HG03196 (cell line): ENCODE data around the gene SMYD2.

Source experiments
- ATAC-seq: cut with Tn5 transposase; IDR thresholded peaks from one replicate; pipeline ENCODE4 v1.9.1; 2021; ENCODE audit not compliant: unreplicated experiment

SMYD2 gene

GRCh38 chr1:214300149-214300780 is 19.3 kb downstream of the SMYD2 start:
- ATAC-seq = no peak

DNA sequence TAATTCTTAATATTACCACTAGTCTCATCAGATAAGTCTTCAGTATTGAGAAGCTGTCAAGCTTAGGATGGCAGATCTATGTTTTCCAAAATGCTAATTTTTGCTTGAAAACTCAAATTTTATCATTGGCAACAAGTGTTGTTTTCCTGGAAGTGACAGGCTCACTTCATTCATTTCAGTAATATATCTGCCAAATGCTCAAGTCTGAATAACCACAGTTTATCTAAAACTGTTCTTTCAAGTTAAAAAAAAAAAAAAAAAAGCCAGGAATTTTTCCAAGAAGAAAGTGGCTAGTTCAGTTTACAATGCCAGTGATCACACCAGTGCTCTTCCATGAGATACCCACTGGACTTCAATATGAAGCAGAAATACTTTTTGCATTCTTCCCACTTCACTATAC is 20.6 kb downstream of the SMYD2 start:
- ATAC-seq = no peak

GRCh38 chr1:214303141-214303930 is 22.4 kb downstream of the SMYD2 start:
- no peak for ATAC-seq

DNA sequence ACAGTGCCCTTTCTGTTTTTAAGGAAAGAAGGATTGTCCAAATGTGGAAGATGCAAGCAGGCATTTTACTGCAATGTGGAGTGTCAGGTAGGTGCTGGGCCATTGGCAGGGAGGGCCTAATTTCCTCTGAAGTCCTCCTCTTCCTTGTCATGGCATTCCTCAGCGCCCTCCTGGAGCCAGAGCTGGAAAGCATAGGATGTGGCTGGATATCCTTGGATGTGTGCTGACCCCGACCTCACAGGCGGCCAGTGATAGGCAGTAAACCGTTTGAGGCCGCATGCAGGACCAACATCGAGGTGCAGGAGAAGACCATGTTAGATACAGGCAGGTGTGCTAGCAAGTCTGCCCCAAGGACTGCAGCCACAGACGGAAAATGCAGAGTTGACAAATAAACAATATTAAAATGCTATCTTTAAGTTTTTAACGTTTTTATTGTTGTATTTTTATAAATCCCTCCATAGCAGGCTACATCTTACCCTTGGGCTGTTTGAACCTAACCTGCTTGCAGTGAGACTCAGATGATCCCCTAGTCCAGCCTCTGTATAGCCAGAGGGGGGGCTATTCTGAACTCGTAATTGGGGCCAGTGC is 24.3 kb downstream of the SMYD2 start:
- ATAC-seq = no peak

- no peak for ATAC-seq
Measured at GRCh38 chr1:214306269-214306668, 25.3 kb downstream of the SMYD2 start.

DNA sequence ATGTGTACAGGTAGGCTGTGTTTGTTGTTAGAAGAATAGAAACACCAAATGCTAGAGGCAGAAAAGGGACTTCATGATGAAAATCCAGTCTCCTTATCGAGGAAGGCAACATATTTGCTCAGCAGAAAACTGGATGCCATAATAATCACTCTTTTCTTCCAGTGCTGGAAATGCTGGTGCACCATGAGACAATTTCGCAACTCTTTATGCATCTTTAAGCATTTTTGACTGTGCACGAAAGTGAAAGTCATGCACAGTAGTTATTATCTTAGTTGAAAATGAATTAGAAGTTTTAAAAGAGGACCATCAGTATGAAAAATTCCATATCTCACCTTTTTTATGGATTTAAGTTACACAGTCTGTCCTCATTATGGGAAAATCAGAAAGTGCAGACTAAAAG is 29.1 kb downstream of the SMYD2 start:
- no peak for ATAC-seq

GRCh38 chr1:214310777-214311690 is 30.1 kb downstream of the SMYD2 start:
- ATAC-seq = no peak

DNA sequence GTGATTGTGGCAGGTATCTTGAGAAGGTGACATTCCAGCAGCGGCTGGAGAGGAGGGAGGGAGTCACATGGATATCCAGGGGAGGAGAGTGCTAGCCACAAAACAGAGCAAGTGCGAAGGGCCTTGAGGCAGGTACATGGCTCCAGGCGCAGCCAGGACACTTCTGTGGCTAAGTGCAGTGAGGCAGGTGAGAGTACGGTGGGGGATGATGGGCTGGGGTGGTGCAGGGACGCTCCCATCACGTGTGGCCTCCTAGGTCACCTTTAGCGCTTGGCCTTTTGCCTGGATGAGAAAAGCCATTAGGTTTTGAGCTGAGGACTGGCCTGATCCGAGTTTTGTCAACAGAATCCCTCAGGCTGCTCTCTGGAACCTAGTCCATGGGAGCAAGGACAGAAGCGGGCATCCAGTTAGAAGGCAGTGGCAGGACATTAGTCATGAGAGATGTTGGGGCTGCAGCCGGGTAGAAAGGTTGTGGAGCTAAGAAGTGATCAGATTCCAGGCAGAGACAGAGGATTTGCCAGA is 31.6 kb downstream of the SMYD2 start:
- ATAC-seq = no peak

- no peak for ATAC-seq
Measured at GRCh38 chr1:214314178-214314843, 33.4 kb downstream of the SMYD2 start.

GRCh38 chr1:214316593-214316992 is 35.6 kb downstream of the SMYD2 start:
- no peak for ATAC-seq

DNA sequence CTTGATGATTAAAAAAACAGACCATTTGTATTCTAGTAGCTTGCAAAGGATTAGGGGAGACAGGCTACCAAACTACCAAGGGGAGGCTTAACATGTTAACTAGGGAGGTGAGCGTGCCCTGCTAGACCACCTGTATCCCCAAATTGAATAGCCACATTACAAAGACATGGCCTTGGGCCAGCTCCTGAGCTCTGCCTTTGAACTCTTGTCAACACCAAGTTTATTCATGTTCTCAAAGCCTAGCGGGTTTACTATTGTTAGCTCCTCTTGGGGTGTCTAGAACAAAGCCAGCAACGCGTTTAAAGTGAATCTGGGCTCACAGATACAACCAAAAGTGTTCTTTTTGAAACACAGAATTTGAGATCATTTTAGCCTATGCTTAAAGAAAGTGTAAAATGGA is 36.3 kb downstream of the SMYD2 start:
- no peak for ATAC-seq

- ATAC-seq = no peak
Measured at GRCh38 chr1:214317734-214318133, 36.8 kb downstream of the SMYD2 start.

GRCh38 chr1:214318356-214318755 is 37.4 kb downstream of the SMYD2 start:
- ATAC-seq = no peak

DNA sequence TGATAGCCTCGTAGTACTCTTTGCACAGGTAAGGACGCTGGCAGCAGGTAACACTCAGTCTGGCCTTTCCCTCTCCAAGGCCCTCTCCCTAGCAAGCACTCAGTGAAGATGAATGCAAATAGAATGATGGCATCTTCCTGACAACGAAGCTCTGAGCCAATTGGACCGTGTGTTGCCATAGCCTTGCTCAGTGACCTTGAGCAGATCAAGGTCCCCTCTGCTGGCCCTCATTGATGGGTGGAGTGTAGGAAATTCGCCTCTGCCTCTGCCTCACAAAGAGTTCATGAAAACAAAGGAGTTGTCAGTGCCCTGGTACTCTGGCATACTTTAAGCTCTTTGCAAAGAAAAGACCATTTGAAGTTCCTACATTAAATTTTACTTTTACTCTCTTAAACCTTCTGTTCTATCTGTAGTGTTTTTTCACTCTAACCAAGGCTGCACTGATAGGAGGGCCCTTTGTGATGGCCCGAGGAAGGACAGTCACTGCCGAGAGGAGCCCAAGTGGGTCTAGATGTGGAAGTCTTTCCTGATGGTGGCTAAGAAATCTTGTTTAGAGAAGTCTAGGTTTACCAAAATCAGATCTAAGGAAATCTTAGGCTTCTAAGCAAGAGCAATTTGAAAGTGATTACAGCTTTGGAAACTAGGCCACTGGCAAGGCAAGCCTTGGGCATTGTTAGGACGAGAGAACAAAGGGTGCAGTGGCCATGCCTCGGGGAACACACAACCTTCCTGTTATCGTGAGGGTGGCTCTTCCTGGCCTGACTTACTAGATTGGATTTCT is 38.2 kb downstream of the SMYD2 start:
- no peak for ATAC-seq

- ATAC-seq = no peak
Measured at GRCh38 chr1:214319938-214320337, 39.0 kb downstream of the SMYD2 start.

DNA sequence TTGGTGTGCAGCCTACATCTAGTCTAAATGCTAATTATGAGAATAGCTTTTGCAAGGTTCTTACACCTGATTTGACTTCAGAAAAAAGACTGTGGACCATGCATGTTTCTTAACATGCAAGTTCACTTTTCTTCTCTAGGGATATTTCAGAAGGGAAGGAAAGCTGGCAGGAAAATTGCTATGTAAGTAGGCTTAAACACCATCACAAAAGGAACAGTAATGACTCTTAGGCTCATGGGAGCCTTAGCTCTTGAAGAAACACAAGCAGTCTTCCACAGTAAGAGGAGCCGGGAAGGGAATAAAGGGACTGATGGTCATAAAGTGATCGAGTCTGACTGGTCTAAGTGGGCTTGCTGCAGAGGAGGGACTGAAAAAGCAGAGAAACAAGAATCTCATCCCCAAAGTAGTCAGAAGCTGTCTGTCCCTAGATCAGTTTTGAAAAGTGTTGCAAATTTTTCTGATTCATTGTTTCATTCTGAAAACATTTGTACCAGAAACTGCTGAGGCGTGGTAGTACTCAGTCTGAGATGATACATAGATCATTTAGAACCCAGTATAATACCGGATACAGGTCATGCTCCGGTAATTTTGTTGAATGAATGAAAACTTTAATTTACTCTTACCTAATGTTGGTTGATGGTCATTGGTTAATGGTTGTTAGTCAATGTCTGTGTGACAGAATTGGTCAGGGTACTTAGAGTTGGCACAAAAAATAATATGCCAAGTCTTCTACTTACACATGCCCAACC is 40.9 kb downstream of the SMYD2 start:
- ATAC-seq = peak; percentile 84

DNA sequence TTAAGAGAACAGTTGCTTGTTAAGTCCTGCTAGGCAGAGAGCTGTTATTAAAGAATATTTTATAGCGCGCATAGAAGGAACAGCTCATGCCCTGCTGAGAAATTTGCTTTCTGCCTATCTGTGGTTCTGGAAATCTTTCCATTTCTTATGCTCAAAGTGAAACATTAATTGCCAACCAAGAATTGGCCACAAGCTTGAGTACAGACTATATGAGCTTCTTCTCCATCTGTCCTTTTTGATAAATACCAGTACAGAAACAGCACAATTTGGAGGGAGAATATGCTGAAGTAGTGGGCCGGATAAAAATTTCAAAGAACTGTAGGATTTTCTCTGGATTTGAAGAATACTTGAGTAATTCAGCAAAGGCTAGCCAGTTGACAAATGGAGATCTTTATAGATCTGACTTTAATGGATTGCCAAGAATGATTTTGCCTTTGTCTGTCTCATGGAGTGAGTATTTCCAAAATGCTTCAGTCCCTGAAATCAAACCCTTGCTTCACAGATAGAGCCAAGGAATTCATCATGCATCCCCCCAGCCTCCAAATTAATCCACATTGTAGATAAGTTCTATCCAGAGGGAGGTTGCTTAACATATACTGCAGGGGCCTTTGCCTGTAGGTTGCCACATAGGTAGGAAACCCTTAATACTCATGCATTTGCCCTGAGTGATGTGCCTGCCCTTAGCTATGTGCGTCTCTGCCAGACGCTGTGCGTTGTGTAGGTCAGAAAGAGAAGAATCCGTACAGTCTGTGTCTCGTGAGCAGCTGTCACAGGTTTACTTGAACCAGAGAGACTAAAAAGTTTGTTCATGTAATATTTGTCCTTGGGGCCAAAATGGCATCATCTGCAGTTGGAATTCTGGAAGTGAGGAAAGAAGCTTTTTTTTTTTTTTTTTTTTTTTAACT is 44.2 kb downstream of the SMYD2 start:
- no peak for ATAC-seq

DNA sequence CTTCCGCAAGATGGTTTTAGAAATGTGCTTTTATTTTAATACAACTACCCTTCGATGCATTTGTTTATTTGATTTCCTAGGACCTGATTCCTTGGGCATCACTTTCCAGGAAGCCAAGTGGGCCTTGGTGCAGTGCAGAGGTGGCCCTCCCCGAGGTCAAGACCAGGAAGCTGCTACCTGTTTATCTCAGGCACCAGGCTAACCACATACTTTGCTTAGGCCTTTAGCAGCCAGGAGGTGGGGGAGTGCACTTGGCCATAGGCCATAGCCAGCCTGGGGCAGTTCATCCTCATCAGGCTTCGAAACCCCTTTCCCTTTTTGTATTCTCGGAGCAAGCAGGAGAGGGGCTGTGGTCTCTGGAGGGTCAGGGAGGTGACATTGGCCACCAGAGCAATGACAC is 45.4 kb downstream of the SMYD2 start:
- ATAC-seq = no peak
